C4-2B (cell line): ENCODE results near the gene AP3B2.

Experiments used
- ZFX ChIP-seq: fragments of 450-650 bp; IDR thresholded peaks from 2 replicates; pipeline ENCODE4 v1.6.1; 2017
- TF ChIP-seq, protein P1 (sequence below): fragments of 450-650 bp; conservative IDR thresholded peaks from 2 replicates; pipeline ENCODE4 v1.5.1; 2017; ENCODE audit warnings: mild to moderate bottlenecking

DNA sequence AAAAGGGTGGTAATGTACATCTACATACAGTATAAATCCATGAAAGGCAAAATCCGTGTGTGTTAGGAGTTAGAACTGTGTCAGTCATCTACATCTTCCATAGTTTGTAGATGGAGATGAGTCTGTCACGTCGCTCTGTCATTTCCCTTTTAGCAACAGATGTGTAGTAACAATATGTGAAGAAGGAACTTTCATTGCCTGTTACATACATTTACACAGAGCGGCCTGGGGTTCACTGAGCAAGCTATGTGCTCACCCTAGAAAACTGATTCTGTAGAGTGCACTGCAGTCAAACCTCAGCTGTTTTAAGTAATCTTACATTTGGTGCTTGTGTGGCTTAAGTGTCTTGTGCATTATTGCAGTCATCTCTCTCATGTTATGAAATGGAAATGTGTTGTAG is 41.6 kb upstream of the AP3B2 start:
- TF ChIP-seq, protein P1, sequence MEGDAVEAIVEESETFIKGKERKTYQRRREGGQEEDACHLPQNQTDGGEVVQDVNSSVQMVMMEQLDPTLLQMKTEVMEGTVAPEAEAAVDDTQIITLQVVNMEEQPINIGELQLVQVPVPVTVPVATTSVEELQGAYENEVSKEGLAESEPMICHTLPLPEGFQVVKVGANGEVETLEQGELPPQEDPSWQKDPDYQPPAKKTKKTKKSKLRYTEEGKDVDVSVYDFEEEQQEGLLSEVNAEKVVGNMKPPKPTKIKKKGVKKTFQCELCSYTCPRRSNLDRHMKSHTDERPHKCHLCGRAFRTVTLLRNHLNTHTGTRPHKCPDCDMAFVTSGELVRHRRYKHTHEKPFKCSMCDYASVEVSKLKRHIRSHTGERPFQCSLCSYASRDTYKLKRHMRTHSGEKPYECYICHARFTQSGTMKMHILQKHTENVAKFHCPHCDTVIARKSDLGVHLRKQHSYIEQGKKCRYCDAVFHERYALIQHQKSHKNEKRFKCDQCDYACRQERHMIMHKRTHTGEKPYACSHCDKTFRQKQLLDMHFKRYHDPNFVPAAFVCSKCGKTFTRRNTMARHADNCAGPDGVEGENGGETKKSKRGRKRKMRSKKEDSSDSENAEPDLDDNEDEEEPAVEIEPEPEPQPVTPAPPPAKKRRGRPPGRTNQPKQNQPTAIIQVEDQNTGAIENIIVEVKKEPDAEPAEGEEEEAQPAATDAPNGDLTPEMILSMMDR: no peak
- TF ChIP-seq ZFX: no peak
